CD4-positive, CD25-positive, alpha-beta regulatory T cell (primary cell): ENCODE data around the gene MCOLN3. TPM values are rescaled to one million over a fixed set of nuclear protein-coding genes. Genes with fewer than 3 reads are reported as not detected.

Experiments used
- ATAC-seq, 2 donors: fragments of 150-1000 bp; cut with Tn5 transposase; one replicate each; pipeline ENCODE4 v1.10.0; 2021; ENCODE audit warnings: low read depth in 2 of 2, moderate number of reproducible peaks in 2 of 2, moderate library complexity in 1 of 2
- DNase-seq, 3 donors: peaks; one replicate each; pipeline versions ENCODE4 v3.0.0 to v3.0.0-alpha.2; 2012 to 2022; ENCODE audit warnings: mixed read lengths in 1 of 3
- H3K27ac ChIP-seq: one replicate; pipeline ENCODE4 v1.7.0; 2013; ENCODE audit warnings: mild to moderate bottlenecking, low read length; ENCODE audit not compliant: insufficient read depth, poor library complexity, severe bottlenecking
- H3K27me3 ChIP-seq: one replicate; pipeline ENCODE4 v1.7.0; 2013; ENCODE audit warnings: low read length; ENCODE audit not compliant: control insufficient read depth, insufficient read depth
- H3K36me3 ChIP-seq: one replicate; pipeline ENCODE4 v1.7.0; 2013; ENCODE audit warnings: mild to moderate bottlenecking, low read length, moderate library complexity; ENCODE audit not compliant: control insufficient read depth, insufficient read depth
- H3K4me1 ChIP-seq: 2 replicates; pipeline ENCODE4 v1.7.0; 2013; ENCODE audit warnings: mild to moderate bottlenecking, low read length; ENCODE audit not compliant: insufficient read depth, control insufficient read depth, poor library complexity, severe bottlenecking
- H3K4me3 ChIP-seq: one replicate; pipeline ENCODE4 v1.7.0; 2013; ENCODE audit warnings: low read depth, mild to moderate bottlenecking, low read length, moderate library complexity
- H3K9me3 ChIP-seq, 2 experiments: 1 replicate in 1 of 2; 2 replicates in 1 of 2; pipeline ENCODE4 v1.7.0; 2013; ENCODE audit warnings: low read length in 2 of 2, mild to moderate bottlenecking in 1 of 2, moderate library complexity in 1 of 2; ENCODE audit not compliant: control insufficient read depth in 2 of 2
- H3K27ac Mint-ChIP-seq, 3 donors: one replicate each; pipeline ENCODE4 v1.8.0; 2020 to 2022; ENCODE audit warnings: mild to moderate bottlenecking in 3 of 3, mixed read lengths in 3 of 3, moderate library complexity in 2 of 3
- H3K27me3 Mint-ChIP-seq: one replicate; pipeline ENCODE4 v1.8.0; 2022; ENCODE audit warnings: mild to moderate bottlenecking, mixed read lengths
- H3K36me3 Mint-ChIP-seq: one replicate; pipeline ENCODE4 v1.8.0; 2020; ENCODE audit warnings: mixed read lengths
- H3K4me1 Mint-ChIP-seq, 4 donors: one replicate each; pipeline ENCODE4 v1.8.0; 2020 to 2022; ENCODE audit warnings: mixed read lengths in 4 of 4, mild to moderate bottlenecking in 1 of 4
- H3K4me3 Mint-ChIP-seq, 4 donors: one replicate each; pipeline ENCODE4 v1.8.0; 2020 to 2022; ENCODE audit warnings: mild to moderate bottlenecking in 4 of 4, mixed read lengths in 4 of 4, moderate library complexity in 3 of 4
- H3K9me3 Mint-ChIP-seq, 7 donors: one replicate each; pipeline ENCODE4 v1.8.0; 2020 to 2022; ENCODE audit warnings: mixed read lengths in 7 of 7, mild to moderate bottlenecking in 3 of 7, moderate library complexity in 2 of 7
- polyA plus RNA-seq, 4 donors: library from polyadenylated mRNA; unstranded; fragments of 300-500 nt; fragmentation: Illumina TruSeq; gene quantifications; one replicate each; pipeline ENCODE4 v1.2.3, GENCODE V29; 2021
- total RNA-seq: library from RNA; stranded (reverse); gene quantifications from one replicate; pipeline ENCODE4 v1.2.3, GENCODE V29; 2022

The MCOLN3 gene
- total and polyA plus RNA-seq, 5 donors from 2014 or later = 0.15 TPM; not detected in 4

- no peak overlapping the region for H3K4me3 ChIP-seq
- DNase-seq (no peak), ATAC-seq (no peak)
- Mint-ChIP-seq H3K36me3 (no peaks in the 10 kb centered on the region), H3K27me3 (peaks cover 22% of the 10 kb centered on the region), H3K27ac (no peak overlapping the region), H3K4me3 (no peak overlapping the region), H3K9me3 (peaks cover 0 to 2% (median 0%) of the 10 kb centered on the region in 7 donors), H3K4me1 (peaks cover 0 to 3% (median 0%) of the 10 kb centered on the region in 4 donors)
- no peaks in the 10 kb centered on the region for H3K36me3 ChIP-seq
- H3K4me1 ChIP-seq = no peaks in the 10 kb centered on the region
- H3K27ac ChIP-seq = no peak overlapping the region
- H3K9me3 ChIP-seq = no peaks in the 10 kb centered on the region
- no peaks in the 10 kb centered on the region for H3K27me3 ChIP-seq
These were observed 76.3 kb downstream of the MCOLN3 start for GRCh38 chr1:84971957-84972356.

GRCh38 chr1:84969489-84970250 lies 78.6 kb downstream of the MCOLN3 start:
- no peaks in the 10 kb centered on the region for H3K9me3 ChIP-seq
- no peak overlapping the region for H3K27ac ChIP-seq
- Mint-ChIP-seq H3K27me3 (peaks cover 14% of the 10 kb centered on the region), H3K36me3 (no peaks in the 10 kb centered on the region), H3K4me1 (peaks cover 0 to 3% (median 0%) of the 10 kb centered on the region in 4 donors), H3K4me3 (no peak overlapping the region), H3K9me3 (peaks cover 0 to 2% (median 0%) of the 10 kb centered on the region in 7 donors), H3K27ac (no peak overlapping the region)
- peak in 1 of 3 donors; percentile 27 for DNase-seq
- no peaks in the 10 kb centered on the region for H3K4me1 ChIP-seq
- ATAC-seq = no peak
- H3K4me3 ChIP-seq = no peak overlapping the region
- H3K36me3 ChIP-seq = no peaks in the 10 kb centered on the region
- H3K27me3 ChIP-seq = no peaks in the 10 kb centered on the region

- Histone ChIP-seq H3K9me3 (no peaks in the 10 kb centered on the region), H3K4me3 (no peak overlapping the region), H3K27me3 (no peaks in the 10 kb centered on the region), H3K4me1 (no peaks in the 10 kb centered on the region), H3K36me3 (no peaks in the 10 kb centered on the region), H3K27ac (no peak overlapping the region)
- no peak overlapping the region for H3K4me3 Mint-ChIP-seq
- peaks cover 0 to 3% (median 0%) of the 10 kb centered on the region in 4 donors for H3K4me1 Mint-ChIP-seq
- DNase-seq (no peak), ATAC-seq (no peak)
- H3K27me3 Mint-ChIP-seq = peaks cover 14% of the 10 kb centered on the region
- peaks cover 0 to 2% (median 0%) of the 10 kb centered on the region in 7 donors for H3K9me3 Mint-ChIP-seq
- H3K36me3 Mint-ChIP-seq = no peaks in the 10 kb centered on the region
- no peak overlapping the region for H3K27ac Mint-ChIP-seq
These were observed 79.4 kb downstream of the MCOLN3 start for GRCh38 chr1:84968865-84969264.

- Mint-ChIP-seq H3K4me1 (peaks cover 0 to 3% (median 0%) of the 10 kb centered on the region in 4 donors), H3K9me3 (peaks cover 0 to 3% (median 0%) of the 10 kb centered on the region in 7 donors), H3K36me3 (no peaks in the 10 kb centered on the region), H3K27ac (no peak overlapping the region), H3K4me3 (no peak overlapping the region), H3K27me3 (peaks cover 14% of the 10 kb centered on the region)
- H3K36me3 ChIP-seq = no peaks in the 10 kb centered on the region
- no peak overlapping the region for H3K27ac ChIP-seq
- no peaks in the 10 kb centered on the region for H3K27me3 ChIP-seq
- ATAC-seq = no peak
- H3K4me1 ChIP-seq = no peaks in the 10 kb centered on the region
- no peaks in the 10 kb centered on the region for H3K9me3 ChIP-seq
- H3K4me3 ChIP-seq = no peak overlapping the region
- DNase-seq = no peak
These were observed 80.2 kb downstream of the MCOLN3 start for GRCh38 chr1:84968101-84968500.

Other genes starting within 250 kb of the MCOLN3 start
- gene LPAR3, start 155.3 kb downstream of the MCOLN3 start, total RNA-seq = 0.32 TPM
- gene LPAR3, start 155.3 kb downstream of the MCOLN3 start, polyA plus RNA-seq = not detected
- gene MCOLN2, start 51.4 kb downstream of the MCOLN3 start, total RNA-seq = 6.4 TPM
- under 1 TPM in 3 of 4 donors, not detected in 1; 0.47 to 0.69 (median 0.60) TPM for gene MCOLN2, start 51.4 kb downstream of the MCOLN3 start, polyA plus RNA-seq
- gene SYDE2, start 152.5 kb upstream of the MCOLN3 start, total RNA-seq = 1.3 TPM
- gene SYDE2, start 152.5 kb upstream of the MCOLN3 start, polyA plus RNA-seq = 1 to 10 TPM; 1.0 to 4.1 (median 1.8) TPM
- 55.6 TPM for gene C1orf52, start 211.2 kb upstream of the MCOLN3 start, total RNA-seq
- gene C1orf52, start 211.2 kb upstream of the MCOLN3 start, polyA plus RNA-seq = 10 to 100 TPM; 19.7 to 32.6 (median 27.5) TPM
- 64.4 TPM for gene BCL10, start 228.1 kb upstream of the MCOLN3 start, total RNA-seq
- gene BCL10, start 228.1 kb upstream of the MCOLN3 start, polyA plus RNA-seq = 10 to 100 TPM; 25.9 to 28.1 (median 27.5) TPM